ENCODE results near the gene GLRA2. TPM values are rescaled to one million over a fixed set of nuclear protein-coding genes. Genes with fewer than 3 reads are reported as not detected.

GLRA2 gene
- total and polyA plus RNA-seq, 2 experiments from 2014 or later: 0.22 TPM; not detected in 1

DNA sequence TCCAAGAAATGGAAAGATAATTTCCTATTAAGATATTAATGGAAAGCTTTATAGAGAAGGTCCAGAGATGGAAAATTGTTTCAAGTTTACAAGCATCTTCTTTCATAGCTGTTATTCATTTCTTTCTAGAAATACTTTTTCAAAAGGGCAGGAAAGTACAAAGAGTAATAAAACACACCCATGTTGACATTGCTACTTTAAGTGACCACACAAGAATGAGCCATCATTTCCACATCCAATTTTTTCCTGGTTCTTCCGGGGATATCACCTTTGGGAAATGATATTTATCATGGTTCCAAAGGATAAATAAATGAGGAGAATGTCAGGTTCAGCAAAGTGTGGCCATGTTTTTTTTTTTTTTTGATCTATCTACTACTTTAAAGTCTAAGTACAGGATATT lies 4.5 kb downstream of the GLRA2 start:
- H3K79me2 ChIP-seq (ENCODE audit: insufficient read depth): no peaks in the 10 kb centered on the region
- DNase-seq: no peak
- TF ChIP-seq EZH2phosphoT487 (IDR thresholded peaks at IDR 0.05; ENCODE audit: insufficient read depth, low read depth): no peak
- TF ChIP-seq EZH2 (IDR thresholded peaks at IDR 0.05; ENCODE audit: insufficient read depth, poor library complexity, severe bottlenecking): no peak
- H3K9me2 ChIP-seq (ENCODE audit: insufficient read depth): no peaks in the 10 kb centered on the region
- WGBS, 2 experiments (ENCODE audit: low coverage in 1 of 2, low lambda C conversion rate in 2 of 2, missing lambda C conversion rate in 2 of 2): 24 to 43% methylated on average over 1 of the region's 1 CpG
- H3K9me3 ChIP-seq (ENCODE audit: low read depth): no peaks in the 10 kb centered on the region
- no peak overlapping the region for H2AFZ ChIP-seq
- no peak overlapping the region for H3K4me3 ChIP-seq
- in situ Hi-C loops (cut with MboI): no loop called here
- H3K4me2 ChIP-seq (ENCODE audit: unreplicated experiment): no peak overlapping the region
- no peaks in the 10 kb centered on the region for H3K36me3 ChIP-seq (ENCODE audit: low read depth)
- H3F3A ChIP-seq (ENCODE audit: insufficient read depth): no peaks in the 10 kb centered on the region
- no peaks in the 10 kb centered on the region for H4K20me1 ChIP-seq (ENCODE audit: insufficient read depth)
- no peaks in the 10 kb centered on the region for H3K27me3 ChIP-seq (replicated peaks; ENCODE audit: insufficient read depth)
- no peak overlapping the region for H3K9ac ChIP-seq
- H3K4me1 ChIP-seq (ENCODE audit: insufficient read depth): no peaks in the 10 kb centered on the region
- no peak overlapping the region for H3K27ac ChIP-seq

- no peaks in the 10 kb centered on the region for H3K79me2 ChIP-seq (ENCODE audit: insufficient read depth)
- no peak for TF ChIP-seq EZH2phosphoT487 (IDR thresholded peaks at IDR 0.05; ENCODE audit: insufficient read depth, low read depth)
- TF ChIP-seq EZH2 (IDR thresholded peaks at IDR 0.05; ENCODE audit: insufficient read depth, poor library complexity, severe bottlenecking): no peak
- in situ Hi-C loops (cut with MboI): no loop called here
These were observed 16.9 kb downstream of the GLRA2 start for GRCh38 chrX:14546190-14546589.

DNA sequence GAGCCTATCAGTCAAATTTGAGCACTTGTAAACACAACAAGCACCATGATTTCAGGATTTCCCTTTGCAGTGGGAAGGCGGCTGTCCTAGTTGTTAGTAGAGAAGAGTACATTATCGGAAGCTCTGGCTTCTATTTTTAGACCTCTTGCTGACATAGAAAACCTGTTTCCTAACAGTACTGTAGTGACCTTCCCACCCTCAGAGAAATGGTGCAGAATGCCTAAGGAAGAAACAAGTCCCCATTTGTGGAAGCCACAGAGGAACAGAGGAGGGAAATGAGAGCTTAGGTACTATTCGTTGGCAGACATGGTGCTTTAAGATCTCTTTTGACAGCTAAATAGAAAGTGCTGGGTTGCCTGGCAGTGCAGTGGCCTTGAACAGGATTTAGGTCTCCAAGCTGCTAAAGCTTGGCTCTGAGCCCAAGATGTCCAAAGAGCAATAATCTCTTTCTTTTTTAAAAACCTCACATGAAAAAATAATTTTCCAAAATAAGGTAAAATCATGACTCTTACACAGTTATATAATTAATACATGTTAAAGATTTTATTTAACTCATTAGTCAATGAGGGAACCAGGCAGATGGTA lies 24.9 kb downstream of the GLRA2 start:
- in situ Hi-C loops (cut with MboI): no loop called here
- Histone ChIP-seq H4K20me1 (ENCODE audit: insufficient read depth) (no peaks in the 10 kb centered on the region), H3K9me3 (ENCODE audit: low read depth) (no peaks in the 10 kb centered on the region), H3K9ac (no peak overlapping the region), H3K36me3 (ENCODE audit: low read depth) (no peaks in the 10 kb centered on the region), H3K4me3 (no peak overlapping the region), H3K4me2 (ENCODE audit: unreplicated experiment) (no peak overlapping the region), H3K27ac (no peak overlapping the region), H3K9me2 (ENCODE audit: insufficient read depth) (no peaks in the 10 kb centered on the region), H3K79me2 (ENCODE audit: insufficient read depth) (no peaks in the 10 kb centered on the region), H3K4me1 (ENCODE audit: insufficient read depth) (no peaks in the 10 kb centered on the region), H3F3A (ENCODE audit: insufficient read depth) (no peaks in the 10 kb centered on the region), H3K27me3 (replicated peaks; ENCODE audit: insufficient read depth) (no peaks in the 10 kb centered on the region), H2AFZ (no peak overlapping the region)
- no peak for DNase-seq
- WGBS, 2 experiments (ENCODE audit: low coverage in 1 of 2, low lambda C conversion rate in 2 of 2, missing lambda C conversion rate in 2 of 2): 44 to 46% methylated on average over 3 of the region's 3 CpGs
- TF ChIP-seq EZH2 (IDR thresholded peaks at IDR 0.05; ENCODE audit: insufficient read depth, poor library complexity, severe bottlenecking): no peak
- TF ChIP-seq EZH2phosphoT487 (IDR thresholded peaks at IDR 0.05; ENCODE audit: insufficient read depth, low read depth): no peak

More at GRCh38 chrX:14546190-14546589, 16.9 kb downstream of the GLRA2 start:
- H3K9me2 ChIP-seq (ENCODE audit: insufficient read depth): no peaks in the 10 kb centered on the region
- H3K27ac ChIP-seq: no peak overlapping the region
- H3K9ac ChIP-seq: no peak overlapping the region
- H3K4me1 ChIP-seq (ENCODE audit: insufficient read depth): no peaks in the 10 kb centered on the region
- DNase-seq: no peak
- WGBS, 2 experiments (ENCODE audit: low coverage in 1 of 2, low lambda C conversion rate in 2 of 2, missing lambda C conversion rate in 2 of 2): 37 to 38% methylated on average over 4 of the region's 4 CpGs
- H3K4me2 ChIP-seq (ENCODE audit: unreplicated experiment): no peak overlapping the region
- no peaks in the 10 kb centered on the region for H3K36me3 ChIP-seq (ENCODE audit: low read depth)
- no peaks in the 10 kb centered on the region for H3K9me3 ChIP-seq (ENCODE audit: low read depth)
- no peaks in the 10 kb centered on the region for H4K20me1 ChIP-seq (ENCODE audit: insufficient read depth)
- no peaks in the 10 kb centered on the region for H3F3A ChIP-seq (ENCODE audit: insufficient read depth)
- no peak overlapping the region for H2AFZ ChIP-seq
- H3K4me3 ChIP-seq: no peak overlapping the region
- no peaks in the 10 kb centered on the region for H3K27me3 ChIP-seq (replicated peaks; ENCODE audit: insufficient read depth)

GRCh38 chrX:14564058-14564457 lies 34.7 kb downstream of the GLRA2 start:
- DNase-seq: no peak
- H3K4me2 ChIP-seq (ENCODE audit: unreplicated experiment): no peak overlapping the region
- H3K9ac ChIP-seq: no peak overlapping the region
- 10 to 21% methylated on average over 2 of the region's 2 CpGs for WGBS, 2 experiments (ENCODE audit: low coverage in 1 of 2, low lambda C conversion rate in 2 of 2, missing lambda C conversion rate in 2 of 2)
- H3K79me2 ChIP-seq (ENCODE audit: insufficient read depth): no peaks in the 10 kb centered on the region
- H2AFZ ChIP-seq: no peak overlapping the region
- H4K20me1 ChIP-seq (ENCODE audit: insufficient read depth): no peaks in the 10 kb centered on the region
- no peak overlapping the region for H3K4me3 ChIP-seq
- H3K9me3 ChIP-seq (ENCODE audit: low read depth): no peaks in the 10 kb centered on the region
- in situ Hi-C loops (cut with MboI): no loop called here
- no peaks in the 10 kb centered on the region for H3K4me1 ChIP-seq (ENCODE audit: insufficient read depth)
- no peak overlapping the region for H3K27ac ChIP-seq
- no peaks in the 10 kb centered on the region for H3K27me3 ChIP-seq (replicated peaks; ENCODE audit: insufficient read depth)
- TF ChIP-seq EZH2 (IDR thresholded peaks at IDR 0.05; ENCODE audit: insufficient read depth, poor library complexity, severe bottlenecking): no peak
- no peak for TF ChIP-seq EZH2phosphoT487 (IDR thresholded peaks at IDR 0.05; ENCODE audit: insufficient read depth, low read depth)
- no peaks in the 10 kb centered on the region for H3K9me2 ChIP-seq (ENCODE audit: insufficient read depth)
- H3K36me3 ChIP-seq (ENCODE audit: low read depth): no peaks in the 10 kb centered on the region
- no peaks in the 10 kb centered on the region for H3F3A ChIP-seq (ENCODE audit: insufficient read depth)

GRCh38 chrX:14573161-14573560 lies 43.8 kb downstream of the GLRA2 start:
- no peaks in the 10 kb centered on the region for H3K27me3 ChIP-seq (replicated peaks; ENCODE audit: insufficient read depth)
- H2AFZ ChIP-seq: no peak overlapping the region
- no peak overlapping the region for H3K27ac ChIP-seq
- no peaks in the 10 kb centered on the region for H3K9me2 ChIP-seq (ENCODE audit: insufficient read depth)
- no peak for TF ChIP-seq EZH2phosphoT487 (IDR thresholded peaks at IDR 0.05; ENCODE audit: insufficient read depth, low read depth)
- no peak for TF ChIP-seq EZH2 (IDR thresholded peaks at IDR 0.05; ENCODE audit: insufficient read depth, poor library complexity, severe bottlenecking)
- H3K9ac ChIP-seq: no peak overlapping the region
- no peaks in the 10 kb centered on the region for H3K4me1 ChIP-seq (ENCODE audit: insufficient read depth)
- WGBS, 2 experiments (ENCODE audit: low coverage in 1 of 2, low lambda C conversion rate in 2 of 2, missing lambda C conversion rate in 2 of 2): 0 to 5% methylated on average over 2 of the region's 2 CpGs
- in situ Hi-C loops (cut with MboI): no loop called here
- DNase-seq: no peak
- H3K36me3 ChIP-seq (ENCODE audit: low read depth): no peaks in the 10 kb centered on the region
- H3K79me2 ChIP-seq (ENCODE audit: insufficient read depth): no peaks in the 10 kb centered on the region
- H3K4me3 ChIP-seq: no peak overlapping the region
- H3K9me3 ChIP-seq (ENCODE audit: low read depth): no peaks in the 10 kb centered on the region
- no peaks in the 10 kb centered on the region for H3F3A ChIP-seq (ENCODE audit: insufficient read depth)
- H3K4me2 ChIP-seq (ENCODE audit: unreplicated experiment): no peak overlapping the region
- H4K20me1 ChIP-seq (ENCODE audit: insufficient read depth): no peaks in the 10 kb centered on the region
